H1 (cell line): ENCODE measurements around the gene TNFRSF11A. TPM values are rescaled to one million over a fixed set of nuclear protein-coding genes. Genes with fewer than 3 reads are reported as not detected.

ENCODE experiments used
- E2F6 ChIP-seq: IDR thresholded peaks from 2 replicates; pipeline ENCODE4 v1.6.1; 2012; ENCODE audit warnings: inconsistent platforms
- USF2 ChIP-seq: IDR thresholded peaks from 2 replicates; pipeline ENCODE4 v1.6.1; 2011; ENCODE audit warnings: low read length, improper control_type of control experiment
- polyA plus RNA-seq, 7 experiments: library from polyadenylated mRNA; depleted of rRNA in 3 of 7; stranded (reverse) in 5 of 7; unstranded in 2 of 7; fragments of >200 nt in 5 of 7; fragments of 200-250 nt in 2 of 7; gene quantifications; 1 replicate in 5 of 7; 2 replicates in 1 of 7; 4 replicates in 1 of 7; pipeline versions ENCODE4 v1.2.1 to v1.2.3, GENCODE V29; 2011 to 2013; ENCODE audit warnings: missing spikeins in 2 of 7, mixed read lengths in 2 of 7
- total RNA-seq: library from RNA; stranded (reverse); fragmentation: NEBNext Ultra II Directional; extraction: Animal tissue kit (Norgen Biotek cat#: 25700); gene quantifications from 2 replicates; pipeline ENCODE4 v1.2.1, GENCODE V29; 2021

The TNFRSF11A gene
- total and polyA plus RNA-seq, 2 of the 8 experiments (the other 6 are each of a cell fraction or from before 2014, with no cell fraction given) = 8.7 to 10.6 TPM

- TF ChIP-seq E2F6 (no peak), USF2 (no peak)
Observed at GRCh38 chr18:62379051-62379450, 53.9 kb downstream of the TNFRSF11A start (continued).
